ENCODE results near the gene MRPL39. TPM values are rescaled to one million over a fixed set of nuclear protein-coding genes. Genes with fewer than 3 reads are reported as not detected.

Gene MRPL39
- total and polyA plus RNA-seq, 2 donors (not counting 3 experiments of a cell fraction or from before 2014, with no cell fraction given), result 10.4 to 25.2 TPM

DNA sequence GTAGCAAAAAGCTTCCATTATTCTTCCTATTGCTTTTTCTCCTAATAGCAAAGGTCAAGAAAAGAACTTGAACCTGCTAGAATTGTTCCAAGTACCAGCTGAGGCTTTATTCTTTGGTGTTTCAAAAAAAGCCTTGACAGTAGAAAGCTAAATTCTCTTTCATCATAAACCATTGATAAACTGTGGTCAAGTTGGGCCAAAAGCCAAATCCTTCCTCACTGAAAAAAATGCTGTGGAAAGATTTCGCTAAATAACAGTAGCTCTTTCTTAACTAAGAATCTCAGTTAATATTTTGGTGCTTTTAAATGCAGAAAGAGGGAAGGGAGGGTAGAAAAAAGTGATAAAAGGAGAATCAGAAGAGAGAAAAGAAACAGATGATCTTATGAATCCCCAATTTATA lies 17.8 kb upstream of the MRPL39 start:
- no peaks in the 10 kb centered on the region for H3K36me3 ChIP-seq (ENCODE audit: control insufficient read depth in 2 of 2, extremely low read depth in 1 of 2, insufficient read depth in 2 of 2, low read length in 2 of 2)
- H2AFZ ChIP-seq (ENCODE audit: low read depth, low read length), result no peak overlapping the region
- H3K9me1 ChIP-seq (replicated peaks; ENCODE audit: control insufficient read depth, extremely low read depth, insufficient read depth, low read length), result no peaks in the 10 kb centered on the region
- TF ChIP-seq POLR2A (IDR thresholded peaks at IDR 0.05; ENCODE audit: low read depth, low read length) (no peak), POLR2AphosphoS5 (IDR thresholded peaks at IDR 0.05; ENCODE audit: insufficient read depth, low read depth, low read length) (no peak), EZH2 (IDR thresholded peaks at IDR 0.05; ENCODE audit: borderline replicate concordance, low read depth, low read length, severe bottlenecking) (no peak), MYC (IDR thresholded peaks at IDR 0.05; ENCODE audit: low read depth, low read length) (no peak), GATA2 (IDR thresholded peaks at IDR 0.05; ENCODE audit: insufficient read depth, insufficient read length, low read depth, low read length) (no peak), FOS (IDR thresholded peaks at IDR 0.05; ENCODE audit: borderline replicate concordance, insufficient read depth, low read length) (no peak), JUN (IDR thresholded peaks at IDR 0.05; ENCODE audit: borderline replicate concordance, insufficient read depth, insufficient read length, low read depth) (no peak)
- TF ChIP-seq, protein P1, sequence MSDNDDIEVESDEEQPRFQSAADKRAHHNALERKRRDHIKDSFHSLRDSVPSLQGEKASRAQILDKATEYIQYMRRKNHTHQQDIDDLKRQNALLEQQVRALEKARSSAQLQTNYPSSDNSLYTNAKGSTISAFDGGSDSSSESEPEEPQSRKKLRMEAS (IDR thresholded peaks at IDR 0.05; ENCODE audit: insufficient read depth, insufficient read length), result no peak
- TF ChIP-seq, protein P2, sequence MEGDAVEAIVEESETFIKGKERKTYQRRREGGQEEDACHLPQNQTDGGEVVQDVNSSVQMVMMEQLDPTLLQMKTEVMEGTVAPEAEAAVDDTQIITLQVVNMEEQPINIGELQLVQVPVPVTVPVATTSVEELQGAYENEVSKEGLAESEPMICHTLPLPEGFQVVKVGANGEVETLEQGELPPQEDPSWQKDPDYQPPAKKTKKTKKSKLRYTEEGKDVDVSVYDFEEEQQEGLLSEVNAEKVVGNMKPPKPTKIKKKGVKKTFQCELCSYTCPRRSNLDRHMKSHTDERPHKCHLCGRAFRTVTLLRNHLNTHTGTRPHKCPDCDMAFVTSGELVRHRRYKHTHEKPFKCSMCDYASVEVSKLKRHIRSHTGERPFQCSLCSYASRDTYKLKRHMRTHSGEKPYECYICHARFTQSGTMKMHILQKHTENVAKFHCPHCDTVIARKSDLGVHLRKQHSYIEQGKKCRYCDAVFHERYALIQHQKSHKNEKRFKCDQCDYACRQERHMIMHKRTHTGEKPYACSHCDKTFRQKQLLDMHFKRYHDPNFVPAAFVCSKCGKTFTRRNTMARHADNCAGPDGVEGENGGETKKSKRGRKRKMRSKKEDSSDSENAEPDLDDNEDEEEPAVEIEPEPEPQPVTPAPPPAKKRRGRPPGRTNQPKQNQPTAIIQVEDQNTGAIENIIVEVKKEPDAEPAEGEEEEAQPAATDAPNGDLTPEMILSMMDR (IDR thresholded peaks at IDR 0.05; ENCODE audit: extremely low read depth in 1 of 2, insufficient read depth in 1 of 2, low read depth in 1 of 2, low read length in 2 of 2), result no peak
- H3K4me1 ChIP-seq (ENCODE audit: control insufficient read depth, extremely low read depth, insufficient read depth, low read length), result no peaks in the 10 kb centered on the region
- H4K20me1 ChIP-seq (replicated peaks; ENCODE audit: control insufficient read depth, extremely low read depth, insufficient read depth, low read length), result no peaks in the 10 kb centered on the region
- no peak overlapping the region for H3K27ac ChIP-seq (ENCODE audit: insufficient read depth, low read depth, low read length)
- H3K79me2 ChIP-seq (ENCODE audit: control insufficient read depth, insufficient read depth, low read length), result no peaks in the 10 kb centered on the region
- H3K27me3 ChIP-seq (ENCODE audit: control insufficient read depth in 2 of 2, insufficient read depth in 2 of 2, low read length in 2 of 2), result no peaks in the 10 kb centered on the region
- no peak for FAIRE-seq
- no peak overlapping the region for H3K4me2 ChIP-seq (ENCODE audit: insufficient read depth, low read length)
- intact Hi-C loops (cut with micrococcal nuclease) (no loop called here), dilution Hi-C loops (cut with MboI; ENCODE audit: extremely low pct_ligation_motif_present, low sequenced_read_pairs) (no loop called here)
- BruUV-seq (replicated peaks), result no TSS peak
- H3K9ac ChIP-seq (replicated peaks; ENCODE audit: extremely low read depth, insufficient read depth, low read length), result no peak overlapping the region
- CTCF ChIA-PET, result interaction anchor here (0.9 kb wide), 1 partner anchor 8 kb away, joined by 3 read pairs; no protein-coding TSS in a partner anchor
- POLR2A ChIA-PET, result no interaction called here
- no peaks in the 10 kb centered on the region for H3K9me3 ChIP-seq (replicated peaks; ENCODE audit: control insufficient read depth, insufficient read depth, low read length)
- no peak for DNase-seq (ENCODE audit: low read depth, low spot score)
- no peak overlapping the region for H3K4me3 ChIP-seq (replicated peaks in 1 of 3; ENCODE audit: insufficient read depth in 1 of 3, low read depth in 1 of 3, low read length in 3 of 3)

All from endothelial cell of umbilical vein (primary cell).